NCI-H82 (cell line): ENCODE results near the gene FAM222A.

Source experiments
- DNase-seq: peaks from one replicate; lab custom pipeline; 2025; lab: John Stamatoyannopoulos, UW

Gene FAM222A

GRCh38 chr12:109713187-109714070 lies at the start of gene FAM222A:
Gene FAM222A, plus strand, starts transcription at chr12:109713825. Its CDS starts 30,322 bp downstream, at chr12:109744147.
- peak; percentile 98 for DNase-seq

GRCh38 chr12:109664402-109664801 lies 49.2 kb upstream of the FAM222A start:
- DNase-seq = no peak

- DNase-seq = no peak
These were observed 47.6 kb upstream of the FAM222A start for GRCh38 chr12:109666068-109666467.

GRCh38 chr12:109670731-109671130 lies 42.9 kb upstream of the FAM222A start:
- DNase-seq = peak; percentile 38

- DNase-seq = no peak
These were observed 42.1 kb upstream of the FAM222A start for GRCh38 chr12:109671502-109671901.

- no peak for DNase-seq
These were observed 40.2 kb upstream of the FAM222A start for GRCh38 chr12:109673379-109673778.

- DNase-seq = no peak
These were observed 39.7 kb upstream of the FAM222A start for GRCh38 chr12:109673884-109674283.

- no peak for DNase-seq
These were observed 38.2 kb upstream of the FAM222A start for GRCh38 chr12:109675411-109675810.

- peak; percentile 95 for DNase-seq
These were observed 36.3 kb upstream of the FAM222A start for GRCh38 chr12:109677279-109677691.

- peak; percentile 95 for DNase-seq
These were observed 34.9 kb upstream of the FAM222A start for GRCh38 chr12:109678719-109679118.

GRCh38 chr12:109679501-109680263 lies 33.9 kb upstream of the FAM222A start:
- DNase-seq = peak; percentile 86

GRCh38 chr12:109680264-109681005 lies 33.2 kb upstream of the FAM222A start:
- peak; percentile 48 for DNase-seq

GRCh38 chr12:109681986-109682707 lies 31.5 kb upstream of the FAM222A start:
- no peak for DNase-seq

GRCh38 chr12:109682708-109683060 lies 30.9 kb upstream of the FAM222A start:
- no peak for DNase-seq

GRCh38 chr12:109683316-109683715 lies 30.3 kb upstream of the FAM222A start:
- no peak for DNase-seq

- no peak for DNase-seq
These were observed 27.8 kb upstream of the FAM222A start for GRCh38 chr12:109685574-109686447.

- DNase-seq = no peak
These were observed 27.1 kb upstream of the FAM222A start for GRCh38 chr12:109686523-109686922.

GRCh38 chr12:109687250-109687649 lies 26.4 kb upstream of the FAM222A start:
- DNase-seq = no peak

- DNase-seq = no peak
These were observed 24.2 kb upstream of the FAM222A start for GRCh38 chr12:109689426-109689825.

GRCh38 chr12:109693160-109693559 lies 20.5 kb upstream of the FAM222A start:
- peak; percentile 16 for DNase-seq
